Breast epithelium (tissue), 3 donors: ENCODE data around the gene SLC35B4.

Source experiments
- CTCF ChIP-seq, 3 donors: fragments of 450-650 bp; IDR thresholded peaks; one replicate each; pipeline ENCODE4 v1.5.1; 2016 to 2017; ENCODE audit warnings: antibody characterized with exemption in 3 of 3, mild to moderate bottlenecking in 3 of 3, moderate library complexity in 3 of 3
- POLR2A ChIP-seq: fragments of 450-650 bp; IDR thresholded peaks from one replicate; pipeline ENCODE4 v1.6.1; 2016; ENCODE audit warnings: antibody characterized with exemption, mild to moderate bottlenecking, moderate library complexity

GRCh38 chr7:134280508-134280907, 36.2 kb downstream of the SLC35B4 start:
- TF ChIP-seq POLR2A (no peak), CTCF (IDR thresholded peaks at IDR 0.05) (no peak)
